Bone marrow (tissue), 2 donors: ENCODE data around the gene PML.

Experiments
- DNase-seq, 2 donors: peaks; one replicate each; lab custom pipeline; 2025; lab: John Stamatoyannopoulos, UW

PML gene

DNA sequence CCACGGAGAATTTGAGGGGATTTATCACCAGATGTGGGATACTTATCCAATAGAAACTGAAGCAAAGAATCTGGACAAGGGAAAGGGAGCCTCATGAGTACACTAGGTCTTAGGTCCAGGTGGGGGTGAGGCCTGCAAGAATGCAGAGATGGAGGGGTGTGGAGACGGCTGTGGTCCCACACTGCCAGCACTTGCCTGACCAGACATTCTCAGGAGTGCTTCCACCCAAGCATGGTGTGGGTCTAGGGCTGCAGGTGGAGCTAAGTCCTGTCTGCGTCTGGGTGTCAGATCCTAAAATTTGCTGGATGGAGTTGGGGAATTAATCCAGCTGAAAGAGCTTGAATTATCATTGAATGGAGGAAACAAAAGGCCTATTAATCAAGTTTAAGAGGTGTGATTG is 14.4 kb downstream of the PML start:
- no peak for DNase-seq

DNA sequence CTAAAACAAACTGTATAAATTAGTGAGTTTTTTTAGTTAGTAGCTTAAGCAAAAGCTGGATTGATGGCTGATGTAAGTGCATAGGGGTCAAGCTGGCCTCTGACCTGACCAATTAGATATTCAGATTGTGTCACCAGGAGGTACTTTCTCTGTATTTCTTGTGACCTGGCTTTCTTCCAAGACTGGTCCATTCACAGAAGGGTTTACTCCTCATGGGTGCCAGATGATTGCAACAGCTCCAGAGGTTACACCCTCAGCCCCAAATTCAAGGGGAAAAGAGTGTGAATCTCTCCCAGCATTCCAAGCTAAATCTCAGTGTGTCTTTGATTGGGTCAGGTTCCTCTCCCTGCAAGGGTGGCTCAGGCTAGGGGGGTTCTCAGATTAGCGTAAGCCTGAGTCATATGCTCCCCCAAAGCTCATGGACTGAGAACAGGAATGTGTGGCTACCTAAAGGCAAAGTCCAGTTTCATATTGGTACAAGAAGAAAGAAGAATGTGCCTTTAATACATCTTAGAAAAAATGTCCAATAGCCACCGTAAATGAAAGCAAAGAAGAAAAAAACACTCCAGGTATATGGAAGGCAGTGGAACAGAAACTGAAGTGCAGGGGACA is 16.5 kb downstream of the PML start:
- no peak for DNase-seq

DNA sequence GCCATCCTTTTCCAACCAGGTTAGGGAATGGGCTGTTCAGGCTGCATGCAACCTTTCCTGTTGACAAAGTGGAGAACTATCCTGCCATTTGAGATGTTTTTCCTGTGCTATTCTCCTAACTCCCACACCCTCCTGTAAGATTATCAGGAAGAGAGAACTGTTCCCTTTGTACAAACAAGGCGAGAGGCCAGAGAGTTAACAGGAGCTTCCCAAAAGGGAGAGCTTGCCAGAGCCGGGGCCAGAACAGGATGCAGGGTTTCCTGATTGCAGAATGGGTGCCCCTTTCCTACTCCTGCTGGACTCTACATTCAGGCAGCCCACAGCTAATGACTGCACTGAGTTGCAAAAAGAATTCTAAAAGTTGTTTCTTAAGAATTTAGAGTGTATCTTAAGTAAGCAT is 17.1 kb downstream of the PML start:
- DNase-seq, result no peak

DNA sequence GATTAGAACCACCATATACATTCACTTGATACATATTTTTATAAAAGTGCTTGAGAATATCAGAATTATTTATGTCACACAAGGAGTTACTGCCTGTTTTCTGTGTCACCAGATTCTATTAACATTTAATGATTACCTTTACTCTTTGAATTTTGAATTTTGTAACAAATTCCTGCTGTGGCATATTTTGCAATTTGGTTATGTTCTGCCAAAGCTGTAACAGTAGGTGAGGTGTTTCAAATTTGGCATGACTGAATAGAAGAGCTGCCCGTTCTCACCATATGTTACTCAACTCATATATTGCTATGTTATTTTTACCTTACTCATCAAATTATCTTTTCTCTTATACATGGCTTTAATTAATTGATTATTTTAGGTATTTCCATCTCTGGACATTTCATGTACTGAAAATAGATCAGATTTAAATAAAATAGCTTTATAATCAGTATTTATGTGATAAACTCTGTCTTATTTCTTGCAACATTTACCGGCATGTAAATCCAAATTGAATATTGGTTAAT is 18.9 kb downstream of the PML start:
- no peak for DNase-seq

DNA sequence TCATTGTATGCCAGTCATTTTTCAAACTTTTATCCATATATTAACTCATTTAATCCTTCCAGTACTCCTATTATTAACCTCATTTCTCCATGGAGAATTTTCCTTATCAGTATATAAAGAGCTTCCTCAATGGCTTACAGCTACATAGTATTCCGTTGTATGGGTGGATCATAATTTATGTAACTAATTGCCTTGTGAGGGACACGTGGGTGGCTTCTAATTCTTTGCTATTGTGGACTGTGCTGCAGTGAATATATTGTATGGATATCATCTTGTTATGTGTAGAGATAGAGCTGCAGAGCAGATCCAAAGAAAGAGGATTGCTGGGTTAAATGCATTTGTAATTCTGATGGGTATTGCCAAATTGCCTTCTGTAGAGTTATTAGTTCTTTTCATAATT is 25.2 kb downstream of the PML start:
- DNase-seq, result no peak

DNA sequence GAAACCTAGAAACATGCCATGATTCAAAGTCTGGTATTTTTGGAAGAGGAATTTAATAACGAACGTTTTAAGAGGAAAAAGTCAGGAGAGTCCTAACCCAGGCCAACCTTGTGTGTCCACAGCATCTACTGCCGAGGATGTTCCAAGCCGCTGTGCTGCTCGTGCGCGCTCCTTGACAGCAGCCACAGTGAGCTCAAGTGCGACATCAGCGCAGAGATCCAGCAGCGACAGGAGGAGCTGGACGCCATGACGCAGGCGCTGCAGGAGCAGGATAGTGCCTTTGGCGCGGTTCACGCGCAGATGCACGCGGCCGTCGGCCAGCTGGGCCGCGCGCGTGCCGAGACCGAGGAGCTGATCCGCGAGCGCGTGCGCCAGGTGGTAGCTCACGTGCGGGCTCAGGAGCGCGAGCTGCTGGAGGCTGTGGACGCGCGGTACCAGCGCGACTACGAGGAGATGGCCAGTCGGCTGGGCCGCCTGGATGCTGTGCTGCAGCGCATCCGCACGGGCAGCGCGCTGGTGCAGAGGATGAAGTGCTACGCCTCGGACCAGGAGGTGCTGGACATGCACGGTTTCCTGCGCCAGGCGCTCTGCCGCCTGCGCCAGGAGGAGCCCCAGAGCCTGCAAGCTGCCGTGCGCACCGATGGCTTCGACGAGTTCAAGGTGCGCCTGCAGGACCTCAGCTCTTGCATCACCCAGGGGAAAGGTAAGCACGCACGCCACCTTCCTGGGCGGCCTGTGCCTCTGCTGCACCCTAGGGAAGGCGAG is 28.4 kb downstream of the PML start:
- DNase-seq, result no peak

DNA sequence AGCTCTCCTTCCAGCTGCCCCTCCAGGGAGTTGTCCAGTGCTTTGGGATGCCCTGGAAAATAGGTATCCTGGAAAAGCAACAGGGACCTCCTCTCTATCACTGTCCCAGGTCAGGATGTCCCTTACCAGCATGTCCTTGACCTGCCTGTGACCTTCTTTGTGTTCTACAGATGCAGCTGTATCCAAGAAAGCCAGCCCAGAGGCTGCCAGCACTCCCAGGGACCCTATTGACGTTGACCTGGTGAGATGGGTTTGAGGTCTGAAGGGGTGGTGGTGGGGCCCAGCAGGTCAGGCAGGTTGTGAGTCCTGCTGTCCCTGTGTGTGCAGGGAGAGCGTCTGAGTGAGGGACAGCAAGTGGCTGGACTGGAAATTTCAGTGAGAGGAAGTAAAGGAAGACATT is 30.2 kb downstream of the PML start:
- DNase-seq, result no peak

DNA sequence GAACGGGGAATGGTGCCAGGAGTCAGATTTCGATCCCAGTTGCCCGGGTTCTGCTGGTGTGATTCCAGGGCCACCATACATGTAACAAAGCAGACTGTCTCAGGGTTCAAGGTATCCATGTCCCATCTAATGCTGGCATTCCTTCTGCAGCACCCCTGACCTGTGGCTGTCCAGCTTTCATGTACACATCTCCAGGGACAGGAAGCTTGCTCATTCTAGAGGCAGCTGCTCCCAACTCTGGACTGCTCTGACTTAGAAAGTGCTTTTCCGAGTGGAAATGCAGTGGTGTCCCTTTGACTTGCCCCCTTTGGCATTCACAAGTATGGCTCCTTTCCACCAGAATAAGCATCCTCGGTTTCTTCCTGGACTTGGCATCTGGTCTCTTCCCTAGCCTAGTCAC is 30.9 kb downstream of the PML start:
- no peak for DNase-seq

DNA sequence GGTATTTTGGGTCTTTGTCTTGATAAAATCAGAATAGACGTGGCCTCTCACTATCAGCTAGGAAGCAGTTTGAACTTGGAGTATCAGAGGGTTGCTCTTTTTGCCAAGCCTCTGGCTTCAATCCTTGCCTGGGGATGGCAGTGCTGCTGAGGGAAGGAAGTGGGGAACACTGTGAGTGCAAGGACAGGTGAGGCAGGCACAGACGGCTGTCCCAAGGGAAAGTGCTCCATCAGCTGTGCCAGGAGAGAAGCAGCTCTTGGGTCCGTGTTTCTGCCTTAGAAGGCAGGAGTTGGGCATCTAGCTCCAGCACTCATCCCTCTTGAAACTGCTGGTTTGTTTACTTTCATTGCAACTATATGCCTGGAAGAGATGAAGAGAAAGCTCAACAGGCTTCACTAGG is 33.2 kb downstream of the PML start:
- no peak for DNase-seq

DNA sequence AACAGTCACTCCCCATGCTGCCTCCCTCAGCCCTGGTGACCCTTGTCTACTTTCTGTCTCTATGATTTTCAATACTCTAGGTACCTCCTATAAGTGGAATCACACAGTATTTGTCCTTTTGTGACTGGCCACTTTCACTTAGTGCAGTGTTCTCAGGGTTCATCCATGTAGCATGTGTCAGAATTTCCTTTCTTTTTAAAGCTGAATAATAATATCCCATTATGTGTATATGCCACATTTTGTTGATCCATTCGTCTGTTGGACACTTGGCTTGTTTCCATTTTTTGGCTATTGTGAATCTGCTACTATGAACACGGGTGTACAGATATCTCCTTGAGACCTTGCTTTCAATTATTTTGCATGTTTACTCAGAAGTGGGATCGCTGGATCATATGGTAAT is 34.1 kb downstream of the PML start:
- no peak for DNase-seq

DNA sequence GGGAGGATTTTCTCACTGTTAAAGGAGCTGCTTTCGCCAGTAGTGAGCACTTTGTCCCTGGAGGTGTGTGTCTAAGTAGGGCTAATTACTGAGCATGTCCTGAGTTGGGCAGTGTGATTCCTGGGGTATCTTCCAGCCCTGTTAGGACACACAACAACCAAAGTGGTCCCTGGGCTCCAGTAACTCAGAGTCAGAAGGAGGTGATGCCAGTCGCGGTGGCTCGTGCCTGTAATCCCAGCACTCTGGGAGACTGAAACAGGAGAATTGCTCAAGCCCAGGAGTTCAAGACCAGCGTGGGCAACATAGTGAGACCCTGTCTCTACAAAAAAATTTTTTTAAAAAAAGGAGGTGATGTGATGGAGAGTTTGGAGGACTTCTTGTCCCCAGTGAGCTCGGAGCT is 37.5 kb downstream of the PML start:
- DNase-seq, result no peak

DNA sequence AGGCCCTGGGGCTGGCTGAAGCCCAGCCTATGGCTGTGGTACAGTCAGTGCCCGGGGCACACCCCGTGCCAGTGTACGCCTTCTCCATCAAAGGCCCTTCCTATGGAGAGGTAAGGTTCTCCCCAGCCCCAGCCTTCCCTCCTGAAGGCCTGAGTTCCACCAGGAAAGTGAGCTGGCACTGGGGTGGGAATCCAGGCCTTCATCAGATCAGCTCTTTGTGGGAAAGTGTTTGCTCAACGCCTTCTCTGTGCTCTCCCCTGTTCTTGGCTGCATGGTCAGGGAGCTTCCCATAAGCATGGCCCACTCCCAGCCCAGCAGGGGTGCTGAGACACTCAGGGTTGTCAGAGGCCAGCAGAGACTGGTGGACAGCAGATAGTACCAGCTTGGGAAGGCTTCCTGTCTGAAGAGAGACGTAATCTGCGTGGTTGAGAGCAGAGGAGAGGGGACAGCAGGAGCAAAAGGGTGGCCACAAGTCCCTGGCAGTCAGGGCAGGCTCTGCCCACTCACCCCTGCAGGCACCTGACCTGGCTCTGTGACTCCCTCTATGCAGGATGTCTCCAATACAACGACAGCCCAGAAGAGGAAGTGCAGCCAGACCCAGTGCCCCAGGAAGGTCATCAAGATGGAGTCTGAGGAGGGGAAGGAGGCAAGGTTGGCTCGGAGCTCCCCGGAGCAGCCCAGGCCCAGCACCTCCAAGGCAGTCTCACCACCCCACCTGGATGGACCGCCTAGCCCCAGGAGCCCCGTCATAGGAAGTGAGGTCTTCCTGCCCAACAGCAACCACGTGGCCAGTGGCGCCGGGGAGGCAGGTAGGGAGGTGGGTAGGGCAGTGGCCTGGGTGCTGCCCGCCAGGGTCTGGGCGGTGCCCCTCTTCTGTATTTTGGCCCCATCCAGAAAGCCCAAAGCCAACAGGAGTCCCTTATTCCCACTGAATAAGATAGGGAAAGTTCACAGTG is 38.4 kb downstream of the PML start:
- no peak for DNase-seq

DNA sequence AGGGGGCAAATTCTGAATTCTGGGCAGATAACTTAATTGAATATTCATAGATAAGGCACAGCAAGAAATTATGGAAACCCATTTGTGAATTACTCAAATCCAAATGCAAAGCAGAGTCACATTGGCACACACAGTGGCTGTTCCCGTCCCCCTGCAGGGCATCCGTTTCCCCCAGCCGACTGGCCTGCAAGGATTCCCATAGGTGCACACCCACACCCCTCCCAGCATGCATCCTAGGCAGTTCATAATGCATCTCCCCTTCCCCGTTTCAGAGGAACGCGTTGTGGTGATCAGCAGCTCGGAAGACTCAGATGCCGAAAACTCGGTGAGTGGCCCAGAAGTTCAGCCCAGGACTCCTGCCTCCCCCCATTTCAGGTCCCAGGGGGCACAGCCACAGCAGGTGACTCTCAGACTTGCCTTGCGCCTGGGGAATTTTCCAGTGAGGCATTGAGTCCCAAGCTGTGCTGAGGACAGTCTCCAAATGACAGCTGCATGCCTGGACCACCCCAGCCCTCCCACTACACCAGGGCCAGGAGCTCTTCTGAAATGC is 39.8 kb downstream of the PML start:
- no peak for DNase-seq

DNA sequence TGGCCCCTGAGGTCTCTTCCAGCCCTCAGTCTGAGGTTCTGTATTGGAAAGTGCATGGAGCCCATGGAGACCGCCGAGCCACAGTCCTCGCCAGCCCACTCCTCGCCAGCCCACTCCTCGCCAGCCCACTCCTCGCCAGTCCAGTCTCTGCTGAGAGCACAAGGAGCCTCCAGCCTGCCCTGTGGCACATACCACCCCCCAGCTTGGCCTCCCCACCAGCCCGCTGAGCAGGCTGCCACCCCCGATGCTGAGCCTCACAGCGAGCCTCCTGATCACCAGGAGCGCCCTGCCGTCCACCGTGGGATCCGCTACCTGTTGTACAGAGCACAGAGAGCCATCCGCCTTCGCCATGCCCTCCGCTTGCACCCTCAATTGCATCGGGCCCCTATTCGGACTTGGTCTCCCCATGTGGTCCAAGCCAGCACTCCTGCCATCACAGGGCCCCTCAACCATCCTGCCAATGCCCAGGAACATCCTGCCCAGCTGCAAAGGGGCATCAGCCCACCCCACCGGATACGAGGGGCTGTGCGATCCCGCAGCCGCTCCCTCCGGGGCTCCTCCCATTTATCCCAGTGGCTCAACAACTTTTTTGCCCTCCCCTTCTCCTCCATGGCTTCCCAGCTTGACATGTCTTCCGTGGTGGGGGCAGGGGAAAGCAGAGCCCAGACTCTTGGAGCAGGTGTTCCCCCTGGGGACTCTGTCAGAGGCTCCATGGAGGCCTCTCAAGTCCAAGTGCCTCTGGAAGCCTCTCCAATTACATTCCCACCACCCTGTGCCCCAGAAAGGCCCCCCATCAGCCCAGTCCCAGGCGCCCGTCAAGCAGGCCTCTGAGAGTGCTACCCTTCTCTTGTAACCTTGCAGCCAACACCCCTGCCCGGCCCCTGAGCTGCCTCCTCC is 40.9 kb downstream of the PML start:
- DNase-seq, result no peak

DNA sequence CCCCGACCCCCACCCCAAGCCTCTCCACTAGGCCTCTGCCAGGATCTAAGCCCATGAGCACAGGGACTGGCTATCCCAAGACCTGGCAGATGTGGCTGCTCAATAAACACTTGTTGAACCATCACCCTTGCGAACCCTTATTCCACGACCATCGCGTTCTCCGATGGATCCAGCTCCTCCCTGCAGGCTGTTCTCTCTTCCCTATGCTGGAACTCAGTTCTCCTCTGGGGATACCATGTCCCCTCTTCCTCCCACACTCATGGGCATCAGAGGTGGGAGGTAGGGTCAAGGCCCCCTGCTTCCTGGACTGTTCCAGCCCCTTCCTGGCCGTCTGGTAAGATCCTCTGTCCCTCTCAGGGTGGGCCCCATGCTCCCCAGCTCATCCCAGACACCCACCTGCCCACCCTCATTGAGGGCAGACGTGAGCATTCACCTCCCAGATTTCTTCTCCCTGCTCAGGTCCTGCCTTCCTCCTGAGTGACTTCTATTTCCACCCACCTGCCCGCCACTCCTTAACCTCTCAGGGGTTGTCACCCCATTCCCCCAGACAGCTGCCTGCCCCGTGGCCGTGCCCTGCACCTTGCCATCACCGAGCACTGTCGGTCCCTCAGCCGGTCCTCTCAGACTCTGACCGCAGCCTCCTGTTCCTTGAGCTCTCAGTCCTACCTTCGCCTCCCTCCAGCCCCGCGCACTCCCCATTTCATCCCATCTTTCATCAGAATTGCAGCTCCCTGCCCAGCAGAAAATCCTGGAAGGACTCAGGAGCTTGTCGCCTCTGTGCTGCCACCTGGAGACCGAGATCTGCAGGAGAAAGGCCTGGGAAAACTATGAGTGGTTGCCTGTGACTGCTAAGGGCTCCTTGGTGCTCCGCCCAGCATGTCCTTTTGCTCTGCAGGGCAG is 42.0 kb downstream of the PML start:
- peak in 1 of 2 donors; percentile 9 for DNase-seq

DNA sequence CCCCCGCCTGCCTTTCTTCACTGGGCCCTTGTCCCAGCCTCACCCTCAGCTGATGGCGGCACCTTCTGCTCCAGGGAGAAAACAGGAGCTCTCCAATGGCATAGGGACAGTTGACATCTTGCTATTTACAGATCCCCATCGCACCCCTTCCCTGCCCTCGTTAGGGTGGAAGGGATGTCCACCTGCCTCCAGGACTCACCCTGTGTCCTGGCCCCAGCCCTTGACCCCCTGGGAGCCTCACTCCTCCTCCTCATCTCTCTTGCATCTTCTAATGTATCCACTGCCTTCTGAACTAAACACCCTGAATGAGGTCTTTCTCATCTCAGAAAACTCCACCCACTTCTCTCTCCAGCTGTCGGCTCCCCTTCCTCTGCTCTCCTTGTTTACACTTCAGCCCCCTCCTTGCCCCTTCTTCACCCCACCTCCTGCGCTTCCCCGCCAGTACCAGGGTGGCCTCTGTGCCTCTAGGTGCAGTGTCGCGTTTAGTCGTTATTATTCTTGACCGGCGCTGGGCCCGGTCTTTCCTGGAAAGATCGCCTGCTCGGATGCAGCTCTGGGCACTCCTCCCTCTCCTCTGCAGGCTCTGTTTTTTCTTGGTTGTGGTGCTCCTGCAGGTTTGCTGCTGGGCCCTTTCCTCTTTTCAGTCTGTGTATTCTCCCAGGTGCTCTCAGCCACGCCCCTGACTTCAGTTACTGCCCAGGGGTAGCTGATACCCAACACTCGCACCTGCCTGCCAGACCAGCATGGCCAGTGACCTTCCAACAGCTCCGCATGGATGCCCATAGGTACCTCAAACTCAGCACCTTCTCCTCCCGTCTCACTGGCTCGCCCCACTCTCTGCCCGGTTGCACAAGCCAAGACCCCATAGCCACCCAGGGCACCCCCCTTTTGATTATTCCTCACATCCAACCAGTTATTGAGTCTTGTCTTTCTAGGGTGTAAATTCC is 42.9 kb downstream of the PML start:
- no peak for DNase-seq

DNA sequence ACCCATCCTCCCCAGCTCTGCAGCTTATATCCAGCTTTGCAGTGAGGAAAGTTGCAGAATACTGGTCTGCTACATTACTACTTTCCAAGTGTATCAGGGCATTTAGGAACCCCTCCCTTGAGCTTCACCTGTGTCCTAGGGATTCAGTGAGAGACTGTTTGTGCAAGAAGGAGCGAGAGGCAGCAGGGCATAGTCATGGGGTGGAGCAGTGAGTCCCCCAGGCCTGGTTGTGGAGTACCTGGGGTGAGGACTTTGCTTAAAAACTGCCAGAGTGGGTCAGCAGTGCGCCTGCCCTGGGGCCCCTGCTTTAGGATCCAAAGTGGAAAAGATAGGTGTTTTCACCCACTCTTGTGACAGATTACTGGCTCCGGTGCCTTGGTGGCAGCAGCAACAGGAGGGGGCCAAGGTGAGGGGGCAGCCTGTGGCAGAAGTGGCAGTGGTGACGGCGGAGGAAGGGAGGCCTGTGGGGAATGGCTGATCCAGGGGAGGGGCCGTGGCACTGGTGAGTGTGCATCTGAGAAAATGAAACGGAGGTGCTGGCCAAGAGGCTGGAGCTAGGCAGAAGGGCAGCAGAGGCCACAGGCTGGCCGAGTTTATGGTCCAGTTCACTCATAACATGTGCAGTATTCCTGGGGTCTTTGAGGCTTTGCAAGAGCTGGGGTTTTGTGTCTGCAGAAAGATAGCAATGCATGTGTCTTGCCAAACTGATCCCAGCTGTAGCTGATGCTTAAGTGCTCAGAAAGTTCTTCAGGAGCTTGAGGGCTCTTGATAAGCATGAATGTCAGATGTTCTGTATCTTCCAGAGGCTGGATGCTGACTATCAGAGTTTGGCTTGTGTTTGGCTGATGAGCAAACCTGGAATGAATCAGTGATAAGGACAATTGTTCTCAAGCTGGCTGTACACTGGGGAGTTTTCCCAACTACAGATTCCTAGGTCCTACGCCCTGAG is 44.5 kb downstream of the PML start:
- no peak for DNase-seq

DNA sequence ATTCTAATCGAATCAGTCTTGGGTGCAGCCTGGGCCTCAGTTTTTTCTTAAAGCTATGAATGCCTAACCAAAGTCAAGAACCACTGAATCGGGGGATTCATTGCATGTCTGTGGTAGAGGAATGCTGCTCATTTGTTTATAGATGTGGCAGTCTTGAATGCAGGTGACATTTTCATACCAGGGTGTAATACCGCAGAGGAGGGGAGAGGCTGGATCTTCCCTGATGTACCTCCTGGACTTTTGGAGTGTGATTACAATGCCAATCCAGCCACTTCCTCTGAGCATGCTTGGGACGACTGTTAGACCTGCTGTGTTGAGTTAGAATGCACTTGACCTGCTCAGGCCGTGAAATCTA is 45.1 kb downstream of the PML start:
- DNase-seq, result no peak
